T1000 (cell line): ENCODE results near the gene NDUFB7.
A peak's percentile ranks its signal among the peaks of the same experiment; 100 is the strongest.
"Not testable (repeated sequence)": the region's sequence is repeated elsewhere in the genome, so short reads cannot be mapped to it uniquely, and the experiment has no call there.

Experiments
- DNase-seq: peaks from one replicate; lab custom pipeline; 2025; ENCODE audit warnings: mixed read lengths; lab: John Stamatoyannopoulos, UW

The NDUFB7 gene

DNA sequence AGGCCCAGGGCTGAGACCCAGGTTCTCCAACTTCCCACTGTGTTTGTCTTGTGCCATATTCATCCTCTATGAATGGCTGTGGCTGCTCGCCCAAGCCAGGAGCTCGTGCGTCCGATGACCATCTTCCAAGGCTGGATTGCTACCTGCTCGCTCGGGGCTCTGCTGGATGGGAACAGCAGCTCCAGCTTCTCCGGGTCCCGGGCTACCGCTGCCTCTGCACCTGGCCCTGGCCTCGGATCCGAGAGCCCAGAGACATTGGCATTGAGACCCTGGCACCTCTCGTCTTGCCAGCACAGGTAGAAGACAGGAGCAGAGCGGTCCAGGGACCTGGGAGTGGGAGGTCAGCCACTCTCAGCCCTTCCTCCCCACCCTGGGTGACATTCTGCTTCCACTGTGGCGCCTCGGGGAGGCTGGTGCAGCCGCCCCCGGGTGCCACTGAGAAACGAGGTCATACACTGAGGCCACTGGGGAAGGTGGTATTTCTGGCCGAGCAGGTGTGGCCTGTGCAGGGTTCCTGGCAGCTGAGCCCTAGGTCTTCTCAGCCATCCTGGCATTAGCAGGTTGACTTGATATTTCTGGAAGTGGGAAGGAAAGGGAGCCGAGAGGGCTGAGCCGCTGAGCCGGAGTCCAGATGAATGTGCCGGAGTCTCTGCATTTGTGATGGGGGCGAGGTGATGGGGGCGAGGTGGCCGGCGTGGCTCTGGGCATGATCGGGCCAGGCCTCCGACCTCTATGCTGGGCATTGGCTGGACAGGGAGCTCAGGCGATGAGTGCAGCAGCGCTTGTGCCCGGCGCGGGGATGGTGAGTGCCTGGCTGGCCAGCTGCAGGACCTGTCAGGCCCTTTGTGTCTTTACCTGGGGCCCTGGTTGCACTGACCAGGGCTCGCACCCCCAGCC, 18.6 kb downstream of the NDUFB7 start:
- no peak for DNase-seq

DNA sequence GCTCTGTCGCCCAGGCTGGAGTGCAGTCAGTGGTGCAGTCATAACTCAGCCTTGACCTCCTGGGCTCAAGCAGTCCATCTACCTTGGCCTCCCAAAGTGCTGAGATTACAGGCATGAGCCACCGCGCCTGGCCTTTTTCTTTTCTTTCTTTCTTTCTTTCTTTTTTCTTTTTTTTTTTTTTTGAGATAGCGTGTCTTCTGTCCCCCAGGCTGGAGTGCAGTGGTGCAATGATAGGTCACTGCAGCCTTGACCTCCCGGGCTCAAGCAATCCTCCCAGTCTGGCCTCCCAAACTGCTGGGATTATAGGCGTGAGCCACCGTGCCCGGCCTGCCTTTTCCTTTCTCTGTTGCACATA, 19.9 kb downstream of the NDUFB7 start:
- not testable (repeated sequence) for DNase-seq

DNA sequence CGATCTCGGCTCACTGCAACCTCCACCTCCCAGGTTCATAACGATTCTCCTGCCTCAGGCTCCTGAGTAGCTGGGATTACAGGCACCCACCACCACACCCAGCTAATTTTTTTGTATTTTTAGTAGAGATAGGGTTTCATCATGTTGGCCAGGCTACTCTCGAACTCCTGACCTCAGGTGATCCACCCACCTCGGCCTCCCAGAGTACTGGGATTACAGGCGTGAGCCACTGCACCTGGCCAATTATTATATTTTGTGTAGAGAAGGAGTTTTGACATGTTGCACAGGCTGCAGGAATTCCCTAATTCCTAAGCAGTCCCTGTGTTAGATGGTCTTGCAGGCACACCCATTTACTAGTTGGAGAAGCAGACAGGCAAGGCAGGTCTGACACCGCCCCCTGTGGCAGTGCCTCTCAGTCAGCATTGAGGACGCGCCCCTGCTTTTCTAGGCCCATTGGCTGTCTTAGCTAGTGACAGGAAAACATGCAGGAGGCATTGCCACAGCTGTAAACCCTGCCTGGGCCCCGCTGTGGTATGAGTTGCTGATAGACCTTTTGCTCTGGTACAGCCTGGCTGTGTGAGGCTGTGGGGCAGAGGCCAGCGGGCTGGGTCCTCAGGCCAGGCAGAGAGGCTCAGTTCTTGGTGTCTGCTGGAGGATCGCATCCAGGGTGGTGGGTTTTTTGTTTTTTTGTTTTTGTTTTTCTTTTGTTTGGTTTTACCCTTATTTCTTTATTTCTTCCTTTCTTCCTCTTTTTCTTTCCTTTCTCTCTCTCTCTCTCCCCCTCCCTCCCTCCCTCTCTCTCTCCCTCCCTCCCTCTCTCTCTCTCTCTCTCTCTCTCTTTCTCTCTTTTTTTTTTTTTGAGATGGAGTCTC, 20.5 kb downstream of the NDUFB7 start:
- DNase-seq: not testable (repeated sequence)

DNA sequence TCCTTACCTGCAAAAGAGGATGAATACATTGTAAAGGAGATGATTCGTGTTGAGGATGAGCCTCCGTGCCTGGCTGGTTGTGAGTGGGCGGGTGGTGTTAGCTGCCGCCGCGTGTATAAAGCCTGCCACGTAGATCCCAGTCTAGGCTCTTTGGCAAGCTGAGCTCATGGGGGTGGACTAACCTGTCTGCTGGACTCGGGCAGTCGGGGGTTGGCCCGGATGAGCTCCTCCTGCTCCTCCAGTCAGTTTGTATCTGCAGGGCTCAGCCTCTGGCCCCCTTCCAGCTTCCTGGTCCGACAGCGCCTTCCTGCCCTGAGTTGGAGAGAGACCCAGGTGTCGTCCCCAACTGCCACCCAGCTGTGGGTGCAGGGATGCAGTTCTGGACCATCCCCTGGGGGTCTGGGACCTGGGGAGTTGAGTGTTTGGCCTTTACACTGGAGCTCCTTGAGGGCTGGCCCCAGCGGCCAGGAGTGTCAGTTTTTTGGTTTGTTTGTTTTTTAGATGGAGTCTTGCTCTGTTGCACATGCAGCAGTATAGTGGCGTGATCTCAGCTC, 21.6 kb downstream of the NDUFB7 start:
- DNase-seq: no peak

DNA sequence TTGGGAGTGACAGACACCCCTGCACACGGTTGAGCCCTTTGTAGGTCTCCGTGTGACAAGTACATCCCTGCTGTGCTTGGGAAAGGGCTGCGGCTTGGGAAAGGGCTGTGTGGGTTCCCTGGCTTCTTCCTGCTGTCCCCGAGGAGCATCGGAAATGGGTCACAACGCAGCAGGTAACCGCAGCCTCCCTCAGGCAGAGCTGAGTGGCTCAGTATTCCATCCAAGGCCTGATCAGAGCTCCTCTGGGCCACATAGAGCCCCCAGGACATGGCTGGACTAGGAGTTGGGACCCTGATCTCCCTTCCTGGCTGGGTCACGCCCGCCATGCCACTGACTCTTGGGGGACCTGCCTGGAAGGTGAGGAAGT, 26.2 kb downstream of the NDUFB7 start:
- no peak for DNase-seq

DNA sequence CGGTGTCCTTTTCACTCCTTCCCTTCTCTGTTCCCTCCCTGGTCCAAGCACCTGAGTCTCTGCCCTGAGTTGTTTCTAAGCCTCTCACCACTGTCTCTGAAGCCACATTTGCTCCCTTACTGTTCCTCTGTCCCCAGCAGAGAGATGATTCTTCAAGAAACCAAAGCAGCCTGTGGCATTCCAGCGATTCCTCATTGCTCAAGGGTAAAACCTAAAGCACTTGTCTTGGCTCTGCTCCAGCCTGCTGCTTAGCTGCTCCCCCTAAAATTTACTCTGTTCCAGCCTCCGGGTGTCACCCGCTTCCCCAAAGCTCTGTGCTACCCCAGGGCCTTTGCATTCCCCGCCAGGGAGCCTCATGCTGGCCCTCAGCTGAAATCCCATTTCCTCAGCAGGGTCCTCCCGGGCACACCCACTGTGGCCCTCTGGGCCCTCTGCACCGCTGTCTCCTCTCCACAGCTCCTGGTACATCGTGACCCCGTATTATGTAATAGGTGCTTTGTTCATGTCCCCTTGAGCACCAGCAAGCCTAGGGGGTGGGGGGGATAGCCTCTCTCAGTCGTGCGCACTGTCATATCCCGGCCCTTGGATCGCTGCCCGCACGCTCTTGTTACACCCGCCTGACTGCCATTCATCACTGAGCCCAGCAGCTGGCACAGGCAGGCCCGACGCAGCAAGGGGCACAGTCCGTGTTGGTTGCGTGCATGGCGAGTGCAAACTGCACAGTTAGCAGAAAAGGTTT, 26.7 kb downstream of the NDUFB7 start:
- DNase-seq: no peak

DNA sequence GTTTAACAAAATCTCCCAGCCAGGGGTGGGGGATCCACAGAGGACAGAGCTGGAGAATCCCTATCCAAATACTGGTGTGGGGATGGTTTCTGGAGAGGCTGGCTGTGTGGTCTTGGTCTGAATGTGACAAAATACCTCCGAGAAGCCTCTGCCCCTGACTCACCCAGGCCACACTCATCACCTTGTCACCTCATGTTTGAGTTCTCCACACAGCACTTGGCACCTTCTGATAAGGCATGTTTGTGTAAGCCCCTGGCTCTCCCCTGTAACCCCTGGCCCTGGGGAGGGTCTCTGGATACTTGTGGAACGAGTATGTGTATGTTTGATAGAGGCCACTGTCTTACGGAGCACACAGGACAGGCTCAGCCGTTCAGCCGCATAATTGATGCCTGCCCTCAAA, 27.8 kb downstream of the NDUFB7 start:
- DNase-seq: no peak

DNA sequence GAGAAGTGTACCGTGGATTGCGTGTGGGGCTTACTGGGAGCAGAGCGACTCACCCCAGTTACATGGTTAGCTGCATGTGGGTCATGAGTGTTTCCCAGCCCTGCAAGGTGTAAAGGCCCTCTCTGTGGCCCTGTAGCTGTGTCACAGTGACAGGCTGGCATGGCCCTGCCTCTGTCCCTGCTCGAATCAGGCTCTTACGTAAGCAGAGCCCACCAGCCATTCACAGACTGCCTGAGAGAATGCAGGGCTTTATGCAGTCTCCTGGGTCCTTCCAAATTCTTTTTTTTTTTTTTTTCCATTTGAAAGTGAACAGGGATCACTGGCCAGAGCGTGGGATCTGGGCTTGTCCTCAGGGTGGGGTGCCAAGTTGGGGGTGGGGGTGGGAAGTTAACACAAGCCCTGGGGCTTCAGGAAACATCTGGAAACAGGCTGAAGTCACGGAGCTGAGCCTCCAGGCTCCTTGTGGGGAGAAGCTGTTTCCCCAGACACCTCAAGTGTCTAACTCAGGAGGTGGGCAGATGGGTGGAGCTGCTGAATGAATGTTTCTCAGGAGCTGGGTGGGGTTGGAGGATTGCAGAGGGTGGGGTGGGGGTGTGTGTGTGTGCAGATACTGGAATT, 29.0 kb downstream of the NDUFB7 start:
- DNase-seq: no peak

DNA sequence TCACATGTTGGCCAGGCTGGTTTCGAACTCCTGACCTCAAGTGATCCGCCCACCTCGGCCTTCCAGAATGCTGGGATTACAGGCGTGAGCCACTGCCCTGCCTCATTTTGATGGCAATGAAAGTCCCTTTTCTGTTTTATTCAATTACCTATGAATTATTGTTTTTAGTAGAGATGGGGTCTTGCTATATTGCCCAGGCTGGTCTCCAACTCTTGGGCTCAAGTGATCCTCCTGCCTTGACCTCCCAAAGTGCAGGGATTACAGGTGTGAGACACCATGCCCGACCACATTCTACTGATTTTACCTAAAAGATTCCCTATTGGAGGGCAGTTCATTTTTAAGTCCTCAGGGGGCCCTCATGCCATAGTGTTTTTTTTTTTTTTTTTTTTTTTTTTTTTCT, 29.9 kb downstream of the NDUFB7 start:
- DNase-seq: not testable (repeated sequence)

DNA sequence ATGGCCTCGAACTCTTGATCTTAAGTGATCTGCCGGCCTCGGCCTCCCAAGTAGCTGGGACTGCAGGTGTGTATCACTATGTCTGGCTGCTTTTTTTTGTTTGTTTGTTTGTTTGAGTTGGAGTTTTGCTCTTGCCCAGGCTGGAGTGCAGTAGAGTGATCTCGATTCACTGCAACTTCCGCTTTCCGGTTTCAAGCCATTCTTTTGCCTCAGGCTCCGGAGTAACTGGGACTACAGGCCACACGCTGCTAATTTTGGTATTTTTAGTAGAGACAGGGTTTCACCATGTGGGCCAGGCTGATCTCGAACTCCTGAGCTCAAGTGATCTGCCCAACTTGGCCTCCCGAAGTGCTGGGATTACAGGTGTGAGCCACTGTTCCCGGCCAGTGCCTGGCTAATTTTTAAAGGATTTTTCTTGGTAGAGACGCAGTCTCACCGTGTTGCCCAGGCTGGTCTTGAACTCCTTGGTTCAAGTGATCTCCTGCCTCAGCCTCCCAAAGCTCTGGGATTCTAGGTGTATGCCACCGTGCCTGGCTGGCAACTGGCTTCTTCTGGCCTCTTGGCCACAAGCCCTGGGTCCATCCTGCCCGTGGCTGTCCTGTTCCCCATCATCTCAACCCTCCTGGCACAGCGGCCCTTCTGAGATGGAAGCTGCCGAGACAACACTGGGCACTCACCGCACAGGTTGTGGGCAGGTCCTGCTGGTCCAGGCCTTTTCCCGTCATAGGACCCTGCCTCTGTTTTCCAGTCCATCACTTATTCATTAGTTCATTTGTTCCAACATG, 30.9 kb downstream of the NDUFB7 start:
- DNase-seq: no peak

DNA sequence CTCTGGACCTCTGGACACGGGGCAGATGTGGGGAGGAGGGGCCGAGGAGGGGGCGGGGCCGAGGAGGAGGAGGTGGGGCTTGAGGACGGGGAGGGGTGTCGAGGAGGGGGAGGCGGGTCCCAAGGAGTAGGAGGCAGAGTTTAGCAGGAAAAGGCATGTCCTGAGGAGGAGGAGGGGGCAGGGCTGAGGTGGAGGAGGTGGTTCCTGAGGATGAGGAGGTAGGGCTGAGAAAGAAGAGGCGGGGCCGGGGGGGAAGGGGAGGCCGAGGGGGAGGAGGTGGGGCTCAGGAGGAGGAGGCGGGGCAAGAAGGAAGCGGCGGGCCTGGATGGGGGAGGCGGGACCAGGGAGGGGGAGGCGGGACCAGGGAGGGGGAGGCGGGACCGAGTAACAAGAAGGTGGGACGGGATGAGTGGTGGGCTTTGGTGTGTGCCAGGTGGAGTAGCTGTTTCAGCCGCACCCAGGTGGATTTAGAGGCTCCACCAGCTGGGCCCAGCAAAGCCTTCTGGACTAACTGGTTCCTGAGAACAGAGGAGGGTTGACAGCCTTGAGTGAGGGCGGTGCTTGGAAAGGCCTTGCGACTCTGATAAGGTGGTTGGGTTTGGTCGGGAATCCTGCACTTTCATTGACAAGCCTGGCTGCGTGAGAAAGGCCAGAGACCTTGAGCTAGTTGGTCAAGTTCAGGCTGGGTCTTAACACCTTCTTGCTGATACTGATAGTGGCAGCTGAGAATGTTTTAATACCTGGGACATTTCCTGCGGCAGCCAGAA, 34.8 kb downstream of the NDUFB7 start:
- no peak for DNase-seq

DNA sequence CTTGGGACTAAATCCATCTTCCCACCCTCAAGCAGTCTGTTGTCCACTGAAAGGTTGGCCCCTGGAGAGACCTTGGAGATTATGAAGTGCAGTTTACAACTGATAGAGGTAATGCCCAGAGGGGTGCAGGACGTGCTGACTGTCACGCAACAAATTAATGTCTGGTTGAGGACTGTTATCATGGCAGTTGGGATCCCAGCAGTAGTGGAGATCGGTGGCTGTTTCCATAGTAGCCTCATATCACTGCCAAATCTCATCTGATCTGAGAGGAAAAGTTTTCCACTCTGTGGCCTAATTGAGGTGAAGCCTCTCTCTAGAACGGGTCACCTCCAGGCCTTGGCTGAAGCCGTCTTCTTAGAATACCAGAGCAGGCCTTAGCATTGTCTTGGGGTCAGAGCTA, 38.4 kb downstream of the NDUFB7 start:
- DNase-seq: no peak

DNA sequence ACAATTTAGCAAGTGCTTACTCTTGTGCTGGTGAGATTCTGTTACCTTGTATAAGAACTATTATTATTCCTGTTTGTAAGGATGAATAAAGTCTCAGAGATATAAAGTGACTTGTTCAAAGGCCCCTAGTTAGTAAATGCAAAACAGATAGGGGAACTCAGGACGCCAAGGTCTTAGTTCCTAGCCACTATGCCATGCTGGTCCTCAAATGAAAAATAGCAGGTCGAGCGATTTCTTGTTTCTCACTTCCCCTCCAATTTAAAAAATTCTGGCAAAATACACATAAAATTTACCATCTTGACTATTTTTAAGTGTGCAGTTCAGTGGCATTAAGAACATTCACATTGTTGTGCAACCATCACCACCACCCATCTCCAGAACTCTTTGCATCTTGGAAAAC, 41.4 kb downstream of the NDUFB7 start:
- no peak for DNase-seq

DNA sequence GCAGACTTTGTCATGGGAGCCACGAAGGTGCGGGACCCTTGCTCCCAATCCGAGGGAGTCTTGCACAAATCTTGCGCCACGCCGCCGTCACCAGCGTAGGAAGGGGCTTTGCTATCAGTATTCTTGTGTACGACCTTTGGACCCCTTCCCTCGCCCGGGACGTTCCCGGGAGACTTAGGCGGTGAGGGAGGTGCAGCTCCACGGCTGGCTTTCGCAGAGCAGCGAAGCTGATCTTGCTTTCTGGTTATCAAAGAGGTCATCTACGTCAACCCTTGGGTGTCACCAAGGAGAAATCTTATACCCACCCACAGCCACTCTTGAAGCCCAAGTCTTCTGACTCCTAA, 41.9 kb downstream of the NDUFB7 start:
- DNase-seq: no peak

DNA sequence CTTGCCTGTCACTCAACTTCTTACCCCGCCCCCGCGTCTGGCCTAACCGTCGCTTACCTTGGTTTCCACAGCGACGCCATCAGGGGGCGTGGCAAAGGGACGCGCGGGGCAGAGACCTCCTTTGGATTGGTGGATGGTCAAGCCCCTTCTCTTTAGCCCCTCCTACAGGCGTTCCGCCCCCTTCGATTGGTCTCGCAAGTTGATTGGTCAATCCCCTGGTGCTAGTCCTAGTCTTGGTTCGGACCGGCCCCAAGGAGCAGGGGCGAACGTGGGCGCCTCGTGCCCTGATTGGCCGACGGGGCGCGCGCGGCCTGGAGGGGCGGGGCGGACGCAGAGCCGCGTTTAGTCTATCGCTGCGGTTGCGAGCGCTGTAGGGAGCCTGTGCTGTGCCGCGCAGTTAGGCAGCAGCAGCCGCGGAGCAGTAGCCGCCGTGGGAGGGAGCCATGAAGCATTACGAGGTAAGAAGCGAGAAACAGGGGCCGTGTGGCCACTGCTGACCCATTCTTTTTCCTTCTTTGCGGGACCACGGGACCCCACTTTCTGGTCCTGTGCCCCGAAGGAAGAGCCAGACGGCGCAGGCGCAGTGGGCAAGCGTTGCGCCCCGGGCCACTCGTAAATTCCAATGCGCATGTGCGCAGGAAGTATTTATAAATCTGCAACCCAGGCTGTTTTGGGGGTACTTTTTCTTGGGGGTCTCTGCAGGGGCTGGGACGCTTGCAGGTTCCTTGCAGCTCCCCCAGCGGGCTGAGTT, 42.4 kb downstream of the NDUFB7 start, which contains the start of gene TECR:
Gene TECR (plus strand): TSS at position 341 of the 751 bp plus-strand sequence. CDS start 103 bp downstream, at position 444.
- peak; percentile 98 for DNase-seq

DNA sequence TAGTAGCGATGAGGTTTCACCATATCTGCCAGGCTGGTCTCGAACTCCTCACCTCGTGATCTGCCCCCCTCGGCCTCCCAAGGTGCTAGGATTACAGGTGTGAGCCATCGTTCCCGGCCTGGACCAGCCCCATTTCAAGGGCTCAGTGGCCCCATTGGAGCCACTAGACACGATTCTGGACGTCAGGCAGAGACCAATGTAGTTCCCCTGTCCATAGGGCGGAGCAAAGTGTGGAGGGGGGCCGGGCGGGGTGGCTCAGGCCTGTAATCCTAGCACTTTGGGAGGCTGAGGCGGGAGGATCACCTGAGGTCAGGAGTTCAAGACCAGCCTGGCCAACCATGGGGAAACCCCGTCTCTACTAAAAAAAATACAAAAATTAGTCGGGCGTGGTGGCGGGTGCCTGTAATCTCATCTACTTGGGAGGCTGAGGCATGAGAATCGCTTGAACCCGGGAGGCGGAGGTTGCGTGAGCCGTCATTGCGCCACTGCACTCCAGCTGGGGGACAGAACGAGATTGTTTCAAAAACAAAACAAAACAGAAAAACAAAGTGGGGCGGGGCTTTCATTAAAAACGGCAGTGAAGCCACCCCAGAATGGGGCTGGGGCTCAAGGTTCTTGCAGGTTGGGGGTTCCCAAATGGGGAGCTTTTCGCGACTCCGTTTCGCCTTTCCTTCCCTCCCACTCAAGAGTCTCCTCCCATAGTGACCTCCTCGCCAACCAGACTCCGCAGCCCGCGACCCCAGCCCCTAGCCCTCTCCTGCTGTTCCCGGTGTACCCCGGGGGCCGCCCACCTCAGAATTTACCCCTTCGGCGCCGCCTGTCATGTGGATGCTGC, 43.2 kb downstream of the NDUFB7 start:
- DNase-seq: no peak

DNA sequence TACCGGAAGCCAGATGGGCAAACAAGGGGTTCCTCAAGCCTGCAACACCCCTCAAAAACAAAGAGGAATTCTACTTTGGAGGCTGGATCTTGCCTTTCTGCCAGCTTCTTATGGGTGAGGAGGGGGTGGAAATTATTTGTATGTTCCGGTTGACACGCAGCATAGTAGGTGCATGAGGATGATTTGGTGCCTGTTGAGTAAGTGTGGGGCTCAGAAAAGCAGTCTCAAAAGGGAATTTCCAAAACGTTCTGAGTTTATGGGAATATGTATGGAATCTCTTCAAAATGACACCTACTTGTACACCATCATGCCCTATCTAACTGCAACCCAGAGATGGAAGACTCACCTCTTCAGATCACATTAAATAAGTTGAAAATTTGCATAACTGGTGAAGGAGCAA, 45.4 kb downstream of the NDUFB7 start:
- no peak for DNase-seq

DNA sequence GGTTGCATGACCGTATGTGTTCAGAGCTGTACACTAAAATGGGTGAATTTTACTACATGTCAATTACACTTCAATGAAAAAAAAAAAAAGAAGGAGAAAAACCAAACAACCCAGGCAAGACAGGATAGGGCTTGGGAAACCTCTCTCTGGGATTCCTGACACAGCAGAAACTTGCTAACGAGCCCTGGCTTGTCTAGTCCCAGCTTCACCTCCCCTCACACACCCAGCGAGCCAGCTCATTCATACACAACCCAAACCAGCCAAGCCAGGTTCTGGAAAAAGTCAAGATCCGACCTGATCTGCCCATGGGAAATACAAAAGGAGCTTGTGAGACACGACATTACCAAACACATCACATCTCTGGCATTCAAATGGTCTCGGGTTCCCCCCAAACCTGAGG, 46.1 kb downstream of the NDUFB7 start:
- DNase-seq: no peak
